Osteoblast (primary cell): ENCODE results near the gene SAMD4A. TPM values are rescaled to one million over a fixed set of nuclear protein-coding genes. Genes with fewer than 3 reads are reported as not detected.

Experiments
- DNase-seq: peaks from one replicate; pipeline ENCODE4 v3.0.0; 2011; ENCODE audit warnings: low spot score, mixed read lengths; ENCODE audit not compliant: insufficient read length; ENCODE audit errors: missing footprints
- H2AFZ ChIP-seq: 2 replicates; pipeline ENCODE4 v1.6.0; 2011; ENCODE audit warnings: mild to moderate bottlenecking, low read length
- H3K27ac ChIP-seq: 2 replicates; pipeline ENCODE4 v1.5.1; 2011; ENCODE audit warnings: mild to moderate bottlenecking, low read depth, low read length, moderate library complexity
- H3K27me3 ChIP-seq: 2 replicates; pipeline ENCODE4 v1.6.0; 2012; ENCODE audit warnings: mild to moderate bottlenecking, control low read depth, inconsistent platforms, low read length, moderate library complexity; ENCODE audit not compliant: insufficient read depth
- H3K36me3 ChIP-seq: 2 replicates; pipeline ENCODE4 v1.5.1; 2011; ENCODE audit warnings: mild to moderate bottlenecking, low read length, control low read depth, moderate library complexity; ENCODE audit not compliant: insufficient read depth
- H3K4me1 ChIP-seq: 2 replicates; pipeline ENCODE4 v1.5.1; 2011; ENCODE audit warnings: mild to moderate bottlenecking, low read length, control low read depth, moderate library complexity; ENCODE audit not compliant: insufficient read depth
- H3K4me2 ChIP-seq: 2 replicates; pipeline ENCODE4 v1.6.0; 2011; ENCODE audit warnings: mild to moderate bottlenecking, low read length; ENCODE audit not compliant: insufficient read depth
- H3K4me3 ChIP-seq: fragments of 200-600 bp; sonication (generic); 3 replicates; pipeline ENCODE4 v1.5.1; 2012; ENCODE audit warnings: mild to moderate bottlenecking, low read length, inconsistent platforms; ENCODE audit not compliant: insufficient read depth
- H3K79me2 ChIP-seq: 2 replicates; pipeline ENCODE4 v1.6.0; 2012; ENCODE audit warnings: mild to moderate bottlenecking, low read length, control low read depth, inconsistent platforms; ENCODE audit not compliant: insufficient read depth
- H3K9me3 ChIP-seq: 2 replicates; pipeline ENCODE4 v1.5.1; 2011; ENCODE audit warnings: low read depth, low read length, control low read depth
- H4K20me1 ChIP-seq: 2 replicates; pipeline ENCODE4 v1.6.0; 2012; ENCODE audit warnings: mild to moderate bottlenecking, low read length, control low read depth; ENCODE audit not compliant: insufficient read depth
- CTCF ChIP-seq: IDR thresholded peaks from 2 replicates; pipeline ENCODE4 v1.5.1; 2011; ENCODE audit warnings: mild to moderate bottlenecking, low read depth, low read length, moderate library complexity; ENCODE audit errors: extremely low read depth
- total RNA-seq: library from RNA; depleted of rRNA; stranded (reverse); fragments of >200 nt; gene quantifications from 2 replicates; pipeline ENCODE4 v1.2.3, GENCODE V29; 2012

The SAMD4A gene
- total RNA-seq, 1 donor: 26.1 TPM

- Histone ChIP-seq H3K4me3 (no peak overlapping the region), H3K27me3 (no peaks in the 10 kb centered on the region), H3K79me2 (peaks cover 48% of the 10 kb centered on the region), H3K9me3 (no peaks in the 10 kb centered on the region), H3K27ac (peak overlapping the region; percentile 89), H3K36me3 (no peaks in the 10 kb centered on the region), H2AFZ (no peak overlapping the region), H3K4me2 (peak overlapping the region; percentile 57), H3K4me1 (peaks cover 50% of the 10 kb centered on the region), H4K20me1 (no peaks in the 10 kb centered on the region)
- no peak for TF ChIP-seq CTCF
- peak; percentile 79 for DNase-seq
Observed at GRCh38 chr14:54653712-54654469, 87.0 kb downstream of the SAMD4A start.

- Histone ChIP-seq H2AFZ (no peak overlapping the region), H3K36me3 (no peaks in the 10 kb centered on the region), H3K4me1 (peaks cover 50% of the 10 kb centered on the region), H3K27me3 (no peaks in the 10 kb centered on the region), H4K20me1 (no peaks in the 10 kb centered on the region), H3K9me3 (no peaks in the 10 kb centered on the region), H3K27ac (peak overlapping the region; percentile 89), H3K4me2 (peak overlapping the region; percentile 57), H3K79me2 (peaks cover 48% of the 10 kb centered on the region), H3K4me3 (no peak overlapping the region)
- DNase-seq: peak; percentile 9
- TF ChIP-seq CTCF: no peak
Observed at GRCh38 chr14:54654605-54655004, 87.7 kb downstream of the SAMD4A start.

- peaks cover 10% of the 10 kb centered on the region for H4K20me1 ChIP-seq
- no peak overlapping the region for H3K4me2 ChIP-seq
- no peak for DNase-seq
- H3K4me1 ChIP-seq: peaks cover 13% of the 10 kb centered on the region
- H3K79me2 ChIP-seq: peaks cover 71% of the 10 kb centered on the region
- H3K27ac ChIP-seq: no peak overlapping the region
- H3K4me3 ChIP-seq: no peak overlapping the region
- no peak overlapping the region for H2AFZ ChIP-seq
- no peaks in the 10 kb centered on the region for H3K36me3 ChIP-seq
- H3K27me3 ChIP-seq: no peaks in the 10 kb centered on the region
- no peaks in the 10 kb centered on the region for H3K9me3 ChIP-seq
- no peak for TF ChIP-seq CTCF
Observed at GRCh38 chr14:54658836-54659235, 91.9 kb downstream of the SAMD4A start.

DNA sequence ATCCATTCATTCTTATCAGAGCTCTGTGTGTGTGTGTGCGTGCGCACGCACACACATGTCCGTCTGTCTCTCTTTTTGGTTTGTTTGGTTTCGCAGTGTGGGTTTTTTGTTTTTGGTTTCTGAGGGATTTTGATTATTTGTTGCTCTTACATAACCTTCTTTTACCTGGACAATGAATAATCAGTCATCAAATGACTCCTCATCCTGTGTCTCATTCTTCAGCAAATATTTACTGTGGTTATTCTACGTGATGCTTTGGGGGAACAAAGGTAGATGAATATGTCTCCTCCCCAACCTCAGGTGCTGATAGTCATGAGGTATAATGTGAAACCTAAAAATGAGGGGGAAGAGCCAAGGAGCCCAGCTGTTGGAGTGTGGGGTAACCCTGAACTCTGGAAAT is 92.4 kb downstream of the SAMD4A start:
- Histone ChIP-seq H3K36me3 (no peaks in the 10 kb centered on the region), H2AFZ (no peak overlapping the region), H3K27me3 (no peaks in the 10 kb centered on the region), H3K27ac (no peak overlapping the region), H3K79me2 (peaks cover 73% of the 10 kb centered on the region), H3K4me3 (no peak overlapping the region), H4K20me1 (peaks cover 10% of the 10 kb centered on the region), H3K4me2 (no peak overlapping the region), H3K4me1 (peaks cover 7% of the 10 kb centered on the region), H3K9me3 (no peaks in the 10 kb centered on the region)
- no peak for TF ChIP-seq CTCF
- no peak for DNase-seq
